ENCODE measurements around the gene COMMD1.

DNA sequence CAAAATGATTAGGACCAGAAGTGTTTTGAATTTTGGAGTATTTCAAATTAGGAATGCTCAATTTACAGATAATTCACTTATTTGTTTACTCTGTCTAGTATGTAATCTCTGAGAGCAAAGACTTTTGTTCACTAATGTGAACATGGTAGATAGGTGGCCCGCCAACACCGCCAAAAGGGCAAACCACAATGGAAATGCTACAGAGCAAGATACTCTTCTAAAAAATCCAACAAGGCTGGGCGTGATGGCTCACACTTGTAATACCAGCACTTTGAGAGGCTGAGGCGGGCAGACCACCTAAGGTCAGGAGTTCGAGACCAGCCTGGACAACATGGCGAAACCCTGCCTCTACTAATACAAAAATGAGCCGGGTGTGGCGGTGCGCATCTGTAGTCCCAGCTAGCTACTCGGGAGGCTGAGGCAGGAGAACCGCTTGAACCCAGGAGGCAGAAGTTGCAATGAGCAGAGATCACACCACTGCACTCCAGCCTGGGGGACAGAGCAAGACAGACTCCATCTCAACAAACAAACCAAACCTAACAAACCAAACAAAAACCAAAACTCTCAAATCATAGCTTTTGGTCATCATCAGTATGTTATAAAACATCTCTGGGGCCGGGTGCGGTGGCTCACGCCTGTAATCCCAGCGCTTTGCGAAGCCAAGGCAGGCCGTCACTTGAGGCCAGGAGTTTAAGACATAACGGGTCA lies 19.4 kb upstream of the COMMD1 start:
- TF ChIP-seq, protein P1, sequence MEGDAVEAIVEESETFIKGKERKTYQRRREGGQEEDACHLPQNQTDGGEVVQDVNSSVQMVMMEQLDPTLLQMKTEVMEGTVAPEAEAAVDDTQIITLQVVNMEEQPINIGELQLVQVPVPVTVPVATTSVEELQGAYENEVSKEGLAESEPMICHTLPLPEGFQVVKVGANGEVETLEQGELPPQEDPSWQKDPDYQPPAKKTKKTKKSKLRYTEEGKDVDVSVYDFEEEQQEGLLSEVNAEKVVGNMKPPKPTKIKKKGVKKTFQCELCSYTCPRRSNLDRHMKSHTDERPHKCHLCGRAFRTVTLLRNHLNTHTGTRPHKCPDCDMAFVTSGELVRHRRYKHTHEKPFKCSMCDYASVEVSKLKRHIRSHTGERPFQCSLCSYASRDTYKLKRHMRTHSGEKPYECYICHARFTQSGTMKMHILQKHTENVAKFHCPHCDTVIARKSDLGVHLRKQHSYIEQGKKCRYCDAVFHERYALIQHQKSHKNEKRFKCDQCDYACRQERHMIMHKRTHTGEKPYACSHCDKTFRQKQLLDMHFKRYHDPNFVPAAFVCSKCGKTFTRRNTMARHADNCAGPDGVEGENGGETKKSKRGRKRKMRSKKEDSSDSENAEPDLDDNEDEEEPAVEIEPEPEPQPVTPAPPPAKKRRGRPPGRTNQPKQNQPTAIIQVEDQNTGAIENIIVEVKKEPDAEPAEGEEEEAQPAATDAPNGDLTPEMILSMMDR (IDR thresholded peaks at IDR 0.05; ENCODE audit: poor library complexity): no peak
- no peak for TF ChIP-seq EZH2 (IDR thresholded peaks at IDR 0.05; ENCODE audit: borderline replicate concordance)

Data from hepatocyte (in vitro differentiated cells).